ENCODE data around the gene BEST1. TPM values are rescaled to one million over a fixed set of nuclear protein-coding genes. Genes with fewer than 3 reads are reported as not detected.
A peak's percentile ranks its signal among the peaks of the same experiment; 100 is the strongest.

The BEST1 gene
- total RNA-seq, 1 donor from 2014 or later = 1.1 TPM

- Mint-ChIP-seq H3K36me3 (no peaks in the 10 kb centered on the region), H3K9me3 (no peaks in the 10 kb centered on the region), H3K4me1 (peaks cover 18% of the 10 kb centered on the region), H3K27ac (peak overlapping the region; percentile 64), H3K4me3 (no peak overlapping the region), H3K27me3 (ENCODE audit: low read depth) (no peaks in the 10 kb centered on the region)
- DNase-seq (ENCODE audit: low spot score in 2 of 2, unreplicated experiment in 2 of 2) = no peak
- no peak for TF ChIP-seq CTCF (IDR thresholded peaks at IDR 0.05; ENCODE audit: unreplicated experiment)
Measured at GRCh38 chr11:61908730-61909316, 41.3 kb upstream of the BEST1 start.

- no peak for TF ChIP-seq CTCF (IDR thresholded peaks at IDR 0.05; ENCODE audit: unreplicated experiment)
- H3K4me3 Mint-ChIP-seq = no peak overlapping the region
Measured at GRCh38 chr11:61910187-61911127, 39.7 kb upstream of the BEST1 start.

GRCh38 chr11:61911128-61911700 is 38.9 kb upstream of the BEST1 start:
- DNase-seq (ENCODE audit: low spot score in 2 of 2, unreplicated experiment in 2 of 2) = no peak
- no peaks in the 10 kb centered on the region for H3K9me3 Mint-ChIP-seq
- no peak for TF ChIP-seq CTCF (IDR thresholded peaks at IDR 0.05; ENCODE audit: unreplicated experiment)

More at GRCh38 chr11:61910187-61911127, 39.7 kb upstream of the BEST1 start:
- H3K27me3 Mint-ChIP-seq (ENCODE audit: low read depth) = peaks cover 3% of the 10 kb centered on the region
- DNase-seq (ENCODE audit: low spot score in 2 of 2, unreplicated experiment in 2 of 2) = no peak
- peaks cover 13% of the 10 kb centered on the region for H3K4me1 Mint-ChIP-seq
- H3K9me3 Mint-ChIP-seq = no peaks in the 10 kb centered on the region
- H3K36me3 Mint-ChIP-seq = no peaks in the 10 kb centered on the region
- H3K27ac Mint-ChIP-seq = no peak overlapping the region

GRCh38 chr11:61911701-61912529 is 38.2 kb upstream of the BEST1 start:
- peaks cover 12% of the 10 kb centered on the region for H3K27me3 Mint-ChIP-seq (ENCODE audit: low read depth)
- TF ChIP-seq CTCF (IDR thresholded peaks at IDR 0.05; ENCODE audit: unreplicated experiment) = no peak

More at GRCh38 chr11:61911128-61911700, 38.9 kb upstream of the BEST1 start:
- H3K4me1 Mint-ChIP-seq = peaks cover 13% of the 10 kb centered on the region
- H3K36me3 Mint-ChIP-seq = no peaks in the 10 kb centered on the region
- H3K27ac Mint-ChIP-seq = peak overlapping the region; percentile 64
- no peak overlapping the region for H3K4me3 Mint-ChIP-seq
- peaks cover 7% of the 10 kb centered on the region for H3K27me3 Mint-ChIP-seq (ENCODE audit: low read depth)

GRCh38 chr11:61912530-61912898 is 37.6 kb upstream of the BEST1 start:
- no peak overlapping the region for H3K27ac Mint-ChIP-seq
- no peaks in the 10 kb centered on the region for H3K9me3 Mint-ChIP-seq
- no peak for DNase-seq (ENCODE audit: low spot score in 2 of 2, unreplicated experiment in 2 of 2)
- H3K4me1 Mint-ChIP-seq = peaks cover 17% of the 10 kb centered on the region
- H3K36me3 Mint-ChIP-seq = no peaks in the 10 kb centered on the region
- H3K4me3 Mint-ChIP-seq = no peak overlapping the region
- H3K27me3 Mint-ChIP-seq (ENCODE audit: low read depth) = peaks cover 12% of the 10 kb centered on the region
- no peak for TF ChIP-seq CTCF (IDR thresholded peaks at IDR 0.05; ENCODE audit: unreplicated experiment)

More at GRCh38 chr11:61911701-61912529, 38.2 kb upstream of the BEST1 start:
- Mint-ChIP-seq H3K36me3 (no peaks in the 10 kb centered on the region), H3K4me1 (peaks cover 17% of the 10 kb centered on the region), H3K4me3 (no peak overlapping the region), H3K9me3 (no peaks in the 10 kb centered on the region), H3K27ac (peak overlapping the region; percentile 64)
- DNase-seq (ENCODE audit: low spot score in 2 of 2, unreplicated experiment in 2 of 2) = no peak
